HG03575 (cell line): ENCODE data around the gene OR10A4.
"Not testable (repeated sequence)": the region's sequence is repeated elsewhere in the genome, so short reads cannot be mapped to it uniquely, and the experiment has no call there.

Source experiments
- ATAC-seq: cut with Tn5 transposase; IDR thresholded peaks from one replicate; pipeline ENCODE4 v1.9.1; 2021; ENCODE audit not compliant: unreplicated experiment, insufficient number of reproducible peaks, low FRiP score; ENCODE audit errors: extremely low read depth

Gene OR10A4

GRCh38 chr11:6892400-6892799, 16.0 kb downstream of the OR10A4 start, which contains the start of gene OR2D2:
Gene OR2D2 (minus strand): TSS chr11:6892500. CDS start chr11:6892500, 0 bp downstream.
- ATAC-seq: no peak

DNA sequence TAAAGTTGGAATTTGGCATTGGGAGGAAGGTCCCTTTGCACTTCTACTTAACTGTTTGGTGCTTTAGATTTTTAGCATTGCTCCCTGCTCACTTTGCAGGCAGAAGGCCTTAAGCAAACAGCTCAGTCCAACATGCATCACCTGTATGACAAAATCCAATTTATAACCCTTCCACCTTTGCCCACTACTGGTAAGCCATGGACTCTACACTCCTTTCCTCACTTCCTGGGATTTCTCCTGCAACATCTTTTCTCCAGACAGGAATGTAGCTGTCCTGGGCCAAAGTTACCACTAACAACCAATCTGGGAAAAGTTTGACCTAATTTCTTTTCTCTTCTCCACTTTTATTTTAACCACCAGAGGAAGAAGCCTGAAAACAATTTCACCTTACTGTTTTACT, 17.7 kb downstream of the OR10A4 start:
- no peak for ATAC-seq

- ATAC-seq: peak; percentile 61
These were observed 18.6 kb downstream of the OR10A4 start for GRCh38 chr11:6895010-6895409.

GRCh38 chr11:6898911-6899310, 22.5 kb downstream of the OR10A4 start:
- ATAC-seq: no peak

GRCh38 chr11:6900327-6900999, 24.0 kb downstream of the OR10A4 start:
- no peak for ATAC-seq

DNA sequence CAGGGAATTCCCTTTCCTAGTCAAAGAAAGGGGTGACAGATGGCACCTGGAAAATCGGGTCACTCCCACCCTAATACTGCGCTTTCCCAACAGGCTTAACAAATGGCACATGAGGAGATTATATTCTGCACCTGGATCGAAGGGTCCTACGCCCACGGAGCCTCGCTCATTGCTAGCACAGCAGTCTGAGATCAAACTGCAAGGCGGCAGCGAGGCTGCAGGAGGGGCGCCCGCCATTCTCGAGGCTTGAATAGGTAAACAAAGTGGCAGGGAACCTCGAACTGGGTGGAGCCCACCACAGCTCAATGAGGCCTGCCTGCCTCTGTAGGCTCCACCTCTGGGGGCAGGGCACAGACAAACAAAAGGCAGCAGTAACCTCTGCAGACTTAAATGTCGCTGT, 28.4 kb downstream of the OR10A4 start:
- ATAC-seq: not testable (repeated sequence)

DNA sequence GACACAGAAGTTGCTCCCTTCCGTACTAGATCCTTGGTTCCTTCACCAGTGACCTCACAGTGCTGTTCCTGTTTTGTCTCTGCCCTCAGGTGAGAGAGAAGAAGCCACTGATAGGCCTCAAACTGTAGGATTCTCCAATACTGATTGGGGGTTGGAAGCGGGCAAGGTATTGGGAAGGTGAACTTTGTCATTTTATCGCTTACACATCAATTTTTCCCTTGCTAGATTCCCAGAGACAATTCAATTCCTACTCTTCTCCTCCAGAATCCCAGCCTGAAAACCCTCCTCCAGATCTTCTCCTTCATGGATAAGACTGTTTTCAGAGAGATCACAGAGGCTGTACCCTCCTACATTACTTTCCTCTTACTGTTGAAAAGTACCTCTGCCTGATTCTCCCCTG, 35.0 kb downstream of the OR10A4 start:
- no peak for ATAC-seq

DNA sequence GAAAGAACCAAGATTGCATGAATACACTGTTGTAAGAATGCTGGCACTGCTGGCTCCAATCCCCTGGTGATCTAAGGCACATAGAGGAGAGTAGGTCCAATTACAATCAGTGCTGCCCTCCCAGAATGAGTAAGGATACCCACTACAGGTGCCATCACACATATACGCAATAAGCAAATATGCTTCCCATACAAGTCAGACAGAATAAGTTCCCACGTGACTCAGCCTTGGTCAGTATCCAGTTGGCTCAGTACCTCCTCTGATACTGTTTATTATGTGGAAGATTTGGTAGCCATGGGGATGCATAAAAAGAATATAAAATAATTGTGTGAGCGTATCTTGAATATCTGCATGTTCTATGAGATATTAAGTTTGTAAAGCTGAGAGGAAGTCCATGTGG, 35.5 kb downstream of the OR10A4 start:
- ATAC-seq: no peak

DNA sequence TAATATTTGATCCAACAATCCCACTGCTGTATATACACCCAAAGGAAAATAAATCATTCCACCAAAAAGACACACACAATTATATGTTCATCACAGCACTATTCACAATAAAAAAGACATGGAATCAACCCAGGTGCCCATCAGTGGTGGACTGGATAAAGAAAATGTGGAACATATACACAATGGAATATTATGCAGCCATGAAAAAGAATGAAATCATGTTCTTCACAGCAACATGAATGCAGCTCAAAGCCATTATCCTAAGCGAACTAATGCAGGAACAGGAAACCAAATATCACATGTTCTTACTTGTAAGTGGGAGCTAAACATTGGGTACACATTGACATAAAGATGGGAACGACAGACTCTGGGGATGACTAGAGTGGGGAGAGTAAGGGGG, 43.3 kb downstream of the OR10A4 start:
- no peak for ATAC-seq

DNA sequence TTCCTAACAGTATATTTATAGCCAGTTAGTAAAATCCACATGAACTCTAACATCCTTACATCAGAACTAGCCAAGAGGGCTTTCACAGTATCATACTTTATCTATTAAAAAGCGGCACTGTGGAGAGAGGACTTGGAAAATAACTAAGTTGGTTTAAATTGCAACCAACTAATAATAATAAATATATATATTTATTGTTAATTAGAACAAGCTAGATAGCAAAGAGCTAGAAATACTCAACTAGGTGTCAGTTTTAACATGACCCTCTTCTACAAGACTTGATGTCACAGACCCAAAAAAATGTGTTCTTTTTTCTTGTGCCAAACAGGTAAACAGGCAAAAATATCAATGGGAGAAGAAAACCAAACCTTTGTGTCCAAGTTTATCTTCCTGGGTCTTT, 44.3 kb downstream of the OR10A4 start, which contains the start of gene OR2D3:
Gene OR2D3 (plus strand): TSS at position 301 of the 400 bp plus-strand sequence. CDS start 0 bp downstream, at position 301.
- no peak for ATAC-seq

DNA sequence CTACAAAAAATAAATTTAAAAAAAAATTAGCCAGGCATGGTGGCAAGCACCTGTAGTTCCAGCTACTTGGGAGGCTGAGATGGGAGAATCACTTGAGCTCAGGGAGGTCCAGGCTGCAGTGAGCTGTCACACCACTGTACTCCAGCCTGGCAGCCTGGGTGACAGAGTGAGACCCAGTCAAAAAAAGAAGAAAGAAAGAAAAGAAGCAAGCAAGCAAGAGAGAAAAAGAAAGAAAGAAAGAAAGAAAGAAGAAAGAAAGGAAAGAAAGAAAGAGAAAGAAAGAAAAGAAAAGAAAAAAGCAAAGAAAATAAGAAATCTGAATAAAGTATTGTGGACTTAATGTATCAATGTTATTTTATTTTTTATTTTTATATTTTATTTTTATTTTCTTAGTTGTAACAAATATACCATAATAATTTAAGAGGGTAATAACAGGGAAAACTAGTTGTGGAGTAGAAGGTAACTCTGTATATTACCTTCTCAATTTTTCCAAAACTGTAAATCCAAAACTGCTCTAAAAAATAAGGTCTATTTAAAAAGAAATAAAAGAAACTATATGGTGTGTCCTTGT, 48.7 kb downstream of the OR10A4 start:
- ATAC-seq: no peak

GRCh38 chr11:6925636-6926207, 49.3 kb downstream of the OR10A4 start:
- ATAC-seq: no peak

DNA sequence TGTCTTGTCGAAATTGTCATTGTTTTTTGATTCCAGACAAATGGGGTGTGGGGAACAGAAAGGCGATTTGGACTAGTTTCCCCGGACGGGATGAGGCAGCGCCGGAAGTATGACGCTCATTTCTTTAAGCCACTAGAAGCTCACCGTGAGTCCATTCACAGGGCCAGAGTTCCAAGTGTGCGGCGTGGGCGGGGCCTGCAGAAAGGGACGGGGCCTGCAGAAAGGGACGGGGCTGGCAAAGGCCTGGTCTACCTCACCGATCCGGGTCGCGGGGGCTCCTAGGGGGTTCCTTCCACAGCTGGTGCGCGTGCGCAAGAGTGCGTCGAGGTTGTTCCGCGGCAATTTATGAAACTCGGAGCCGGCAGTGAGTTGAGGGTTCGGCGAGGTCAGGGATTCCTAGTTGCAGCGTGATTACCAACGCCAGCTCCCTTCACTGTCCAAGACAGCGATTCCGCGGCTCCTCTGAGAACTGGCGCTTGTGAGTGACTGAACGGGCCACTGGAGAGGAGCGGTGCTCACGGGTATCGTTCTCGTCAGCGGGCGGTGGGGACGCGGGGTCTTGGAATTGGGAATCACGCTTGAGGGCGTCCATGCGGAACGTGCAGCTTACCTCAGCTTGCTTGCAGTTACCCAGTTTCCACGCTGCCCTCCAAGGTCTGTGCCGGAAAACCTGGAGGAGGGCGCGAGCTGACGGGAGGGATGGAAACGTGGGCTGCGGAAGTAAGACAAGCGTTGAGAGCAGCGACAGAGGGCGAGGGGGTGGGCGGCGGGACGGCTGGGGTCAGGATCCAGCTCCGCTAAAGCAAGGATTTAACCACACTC, 50.0 kb downstream of the OR10A4 start, which contains the start of gene ZNF215:
Gene ZNF215 (plus strand): TSS at position 219 of the 822 bp plus-strand sequence. CDS start 5,847 bp downstream, outside the sequence.
- ATAC-seq: no peak

DNA sequence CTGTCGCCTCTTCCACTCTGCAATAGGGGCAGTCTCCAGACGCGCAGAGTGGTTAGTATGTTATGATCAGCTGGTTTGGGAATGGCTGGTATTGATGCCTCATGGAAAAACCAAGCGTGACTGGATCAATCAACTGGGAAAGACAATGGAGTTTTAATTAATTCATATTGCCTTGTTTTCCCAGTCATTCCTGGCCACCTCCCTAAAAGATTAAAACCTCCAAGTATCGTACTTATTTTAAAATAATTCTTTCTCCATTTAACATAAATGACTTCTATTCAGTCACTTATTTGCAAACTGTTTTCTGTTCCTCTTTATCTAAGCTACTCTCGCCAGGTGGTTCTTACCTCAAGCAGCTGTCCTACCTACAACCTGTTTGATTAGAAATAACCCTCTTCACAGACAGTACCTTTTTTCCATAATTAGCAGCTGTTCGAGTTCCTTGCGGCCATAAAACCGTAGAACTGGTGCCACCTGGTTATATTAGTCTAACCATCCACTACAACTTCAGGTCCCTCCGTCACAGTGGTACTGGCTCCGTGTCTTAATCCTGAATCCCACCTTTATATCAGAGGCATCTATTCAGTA, 50.7 kb downstream of the OR10A4 start:
- peak; percentile 67 for ATAC-seq
